ENCODE data around the gene PGAP2.
A peak's percentile ranks its signal among the peaks of the same experiment; 100 is the strongest.
"Not testable (repeated sequence)": the region's sequence is repeated elsewhere in the genome, so short reads cannot be mapped to it uniquely, and the experiment has no call there.

PGAP2 gene

DNA sequence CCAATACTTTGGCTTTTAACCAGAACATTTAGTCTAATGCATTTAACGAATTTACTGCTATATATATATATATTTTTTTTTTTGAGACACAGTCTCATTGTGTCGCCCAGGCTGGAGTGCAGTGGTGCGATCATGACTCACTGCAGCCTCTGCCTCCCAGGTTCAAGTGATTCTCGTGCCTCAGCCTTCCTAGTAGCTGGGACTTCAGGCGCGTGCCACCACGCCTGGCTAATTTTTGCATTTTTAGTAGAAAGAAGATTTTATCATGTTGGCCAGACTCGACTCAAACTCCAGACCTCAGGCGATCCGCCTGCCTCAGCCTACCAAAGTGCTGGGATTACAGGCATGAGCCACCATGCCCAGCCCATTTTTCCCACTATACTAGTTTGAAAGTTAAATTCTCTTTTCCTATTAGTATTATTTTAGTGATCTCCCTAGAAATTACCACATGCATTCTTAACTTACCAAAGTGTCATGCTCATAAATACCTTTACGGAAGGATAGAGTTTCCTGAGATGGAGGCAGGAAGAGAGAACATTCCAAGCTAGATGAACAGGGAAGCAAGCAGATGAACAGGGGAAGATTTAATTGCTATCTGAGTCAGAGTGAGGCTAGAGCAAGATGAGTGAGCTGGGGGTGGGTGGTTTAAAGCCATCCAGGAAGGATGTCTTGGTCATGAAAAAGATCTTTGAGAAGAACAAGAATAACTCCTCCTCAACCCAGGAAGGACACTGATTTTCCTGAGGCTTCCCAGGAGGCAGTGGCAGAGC lies 4.4 kb upstream of the PGAP2 start:
- DNase-seq (ENCODE audit: extremely low read depth in 1 of 2, low read depth in 1 of 2): no peak

DNA sequence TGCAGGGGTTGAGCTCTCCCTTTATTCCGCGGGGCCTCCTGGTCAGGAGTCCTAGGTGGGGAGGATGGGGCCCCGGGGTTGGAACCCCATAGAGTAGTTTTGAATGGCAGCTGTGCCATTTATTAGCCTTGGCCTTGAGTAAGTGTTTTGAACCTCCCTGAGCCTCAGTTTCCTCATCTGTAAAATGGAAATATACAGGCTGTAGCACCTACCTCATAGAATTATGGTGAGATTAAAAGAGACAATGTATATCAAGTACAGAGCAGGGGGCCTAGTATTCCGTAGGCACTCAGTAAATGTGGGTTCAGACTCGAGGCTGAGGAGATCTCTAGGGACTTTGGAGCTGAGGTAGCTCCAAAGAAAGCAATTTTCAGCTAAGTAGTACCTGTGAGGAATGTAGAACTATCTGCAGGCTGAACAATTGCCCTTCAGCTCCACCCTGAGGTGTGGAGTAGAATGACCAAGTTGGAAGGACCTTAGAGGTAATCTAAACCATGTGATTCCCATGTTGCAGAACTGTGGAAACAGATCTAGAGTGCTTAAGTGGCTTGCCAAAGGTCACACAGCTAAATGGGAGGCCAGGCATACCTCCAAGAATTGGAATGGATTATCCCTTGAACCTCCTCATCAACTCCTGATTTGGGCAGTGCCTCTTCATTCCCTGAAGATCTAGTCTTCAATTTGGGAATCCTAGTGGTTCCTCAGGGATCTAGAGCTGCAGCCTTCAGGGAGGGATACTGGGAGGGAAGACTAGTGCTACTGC lies 682 bp downstream of the PGAP2 start:
- DNase-seq (ENCODE audit: extremely low read depth in 1 of 2, low read depth in 1 of 2): no peak

GRCh38 chr11:3809624-3809928 lies 1.2 kb downstream of the PGAP2 start:
- no peak for DNase-seq (ENCODE audit: extremely low read depth in 1 of 2, low read depth in 1 of 2)

DNA sequence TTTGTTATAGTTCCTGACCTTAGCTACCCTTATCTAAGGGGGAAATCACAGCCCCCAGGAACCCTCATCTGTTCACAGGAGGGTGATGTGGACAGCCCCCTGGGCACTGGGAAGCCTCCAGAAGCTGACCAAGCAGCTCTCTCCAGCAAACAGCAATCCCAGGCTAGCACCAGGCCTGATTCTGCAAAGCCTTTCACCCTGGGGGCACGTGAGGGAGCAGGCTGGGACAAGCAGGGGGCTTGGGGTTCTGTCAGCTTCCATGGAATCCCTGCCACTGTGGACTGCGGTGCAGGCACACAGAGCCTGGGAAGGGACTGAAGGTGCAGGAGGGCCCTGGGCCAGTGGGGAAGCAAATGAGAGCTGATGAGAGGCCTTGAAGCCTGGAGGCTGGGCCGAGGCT lies 2.1 kb downstream of the PGAP2 start:
- no peak for DNase-seq (ENCODE audit: extremely low read depth in 1 of 2, low read depth in 1 of 2)

GRCh38 chr11:3810951-3811350 lies 2.6 kb downstream of the PGAP2 start:
- DNase-seq (ENCODE audit: extremely low read depth in 1 of 2, low read depth in 1 of 2): no peak

GRCh38 chr11:3814832-3815231 lies 6.5 kb downstream of the PGAP2 start:
- not testable (repeated sequence) for DNase-seq (ENCODE audit: extremely low read depth in 1 of 2, low read depth in 1 of 2)

GRCh38 chr11:3815845-3816244 lies 7.5 kb downstream of the PGAP2 start:
- no peak for DNase-seq (ENCODE audit: extremely low read depth in 1 of 2, low read depth in 1 of 2)

GRCh38 chr11:3816673-3817072 lies 8.3 kb downstream of the PGAP2 start:
- no peak for DNase-seq (ENCODE audit: extremely low read depth in 1 of 2, low read depth in 1 of 2)

DNA sequence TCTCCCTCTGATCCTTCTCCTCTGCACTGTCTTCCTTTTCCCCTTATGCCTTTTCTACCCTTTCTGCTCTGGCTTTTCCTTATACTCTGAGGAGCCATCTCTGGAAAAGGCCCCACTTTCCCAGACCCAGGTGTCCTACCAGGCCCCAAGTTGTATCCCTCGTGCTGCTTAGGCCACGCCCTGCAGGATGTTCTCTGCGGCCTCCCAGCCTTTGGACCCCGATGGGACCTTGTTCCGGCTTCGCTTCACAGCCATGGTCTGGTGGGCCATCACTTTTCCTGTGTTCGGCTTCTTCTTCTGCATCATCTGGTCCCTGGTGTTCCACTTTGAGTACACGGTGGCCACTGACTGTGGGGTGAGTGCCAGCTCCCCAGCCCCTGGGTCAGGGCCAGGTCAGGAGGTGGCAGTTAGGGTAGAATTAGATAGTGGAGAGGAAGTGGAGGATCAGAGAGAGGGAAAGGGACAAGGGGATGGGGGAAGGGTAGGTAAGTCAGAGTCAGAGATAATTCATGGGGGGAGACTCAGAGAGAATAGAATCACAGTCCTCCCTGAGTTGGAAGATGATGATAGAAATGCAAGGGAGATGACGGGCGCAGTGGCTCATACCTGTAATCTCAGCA lies 8.9 kb downstream of the PGAP2 start:
- DNase-seq (ENCODE audit: extremely low read depth in 1 of 2, low read depth in 1 of 2): no peak

GRCh38 chr11:3820971-3821370 lies 12.6 kb downstream of the PGAP2 start:
- no peak for DNase-seq (ENCODE audit: extremely low read depth in 1 of 2, low read depth in 1 of 2)

GRCh38 chr11:3822312-3822711 lies 14.0 kb downstream of the PGAP2 start:
- no peak for DNase-seq (ENCODE audit: extremely low read depth in 1 of 2, low read depth in 1 of 2)

DNA sequence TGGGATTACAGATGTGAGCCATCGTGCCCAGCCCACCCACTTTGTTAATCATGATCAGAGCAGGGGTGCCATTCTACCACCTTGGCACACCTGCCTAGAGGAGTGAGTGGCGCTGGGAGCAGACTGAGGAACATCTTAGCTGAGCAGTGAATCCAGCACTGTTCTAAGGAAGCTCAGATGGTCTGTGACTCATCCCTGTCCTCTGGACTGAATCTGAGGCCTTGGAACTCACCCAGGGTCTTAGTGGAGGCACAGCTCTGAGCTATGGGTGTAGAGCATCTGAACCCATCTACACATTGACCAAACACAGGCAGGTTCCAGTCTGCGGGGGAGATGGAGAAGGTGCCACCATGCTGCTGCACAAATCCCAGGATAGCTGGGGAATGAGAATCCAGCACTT lies 14.9 kb downstream of the PGAP2 start:
- DNase-seq (ENCODE audit: extremely low read depth in 1 of 2, low read depth in 1 of 2): no peak

DNA sequence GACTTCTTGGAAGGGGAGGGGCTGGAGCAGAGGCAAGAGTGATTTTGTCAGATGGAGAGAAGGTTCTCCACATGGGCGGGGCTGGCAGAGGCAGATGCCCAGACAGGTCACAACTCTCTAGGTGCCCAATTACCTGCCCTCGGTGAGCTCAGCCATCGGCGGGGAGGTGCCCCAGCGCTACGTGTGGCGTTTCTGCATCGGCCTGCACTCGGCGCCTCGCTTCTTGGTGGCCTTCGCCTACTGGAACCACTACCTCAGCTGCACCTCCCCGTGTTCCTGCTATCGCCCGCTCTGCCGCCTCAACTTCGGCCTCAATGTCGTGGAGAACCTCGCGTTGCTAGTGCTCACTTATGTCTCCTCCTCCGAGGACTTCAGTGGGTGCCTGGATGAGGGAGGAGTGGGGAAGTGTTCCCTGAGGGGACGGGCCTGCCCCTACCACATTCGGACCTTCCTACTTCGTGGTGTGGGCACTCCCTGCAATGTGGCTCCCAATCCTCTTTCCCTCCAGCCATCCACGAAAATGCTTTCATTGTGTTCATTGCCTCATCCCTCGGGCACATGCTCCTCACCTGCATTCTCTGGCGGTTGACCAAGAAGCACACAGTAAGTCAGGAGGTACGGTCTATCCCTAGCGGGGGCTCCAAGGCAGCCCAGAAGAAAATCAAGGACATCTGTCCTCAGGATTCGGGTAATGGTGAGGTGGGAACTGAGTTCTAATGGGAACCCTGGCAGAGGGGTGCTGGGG lies 15.6 kb downstream of the PGAP2 start:
- no peak for DNase-seq (ENCODE audit: extremely low read depth in 1 of 2, low read depth in 1 of 2)

DNA sequence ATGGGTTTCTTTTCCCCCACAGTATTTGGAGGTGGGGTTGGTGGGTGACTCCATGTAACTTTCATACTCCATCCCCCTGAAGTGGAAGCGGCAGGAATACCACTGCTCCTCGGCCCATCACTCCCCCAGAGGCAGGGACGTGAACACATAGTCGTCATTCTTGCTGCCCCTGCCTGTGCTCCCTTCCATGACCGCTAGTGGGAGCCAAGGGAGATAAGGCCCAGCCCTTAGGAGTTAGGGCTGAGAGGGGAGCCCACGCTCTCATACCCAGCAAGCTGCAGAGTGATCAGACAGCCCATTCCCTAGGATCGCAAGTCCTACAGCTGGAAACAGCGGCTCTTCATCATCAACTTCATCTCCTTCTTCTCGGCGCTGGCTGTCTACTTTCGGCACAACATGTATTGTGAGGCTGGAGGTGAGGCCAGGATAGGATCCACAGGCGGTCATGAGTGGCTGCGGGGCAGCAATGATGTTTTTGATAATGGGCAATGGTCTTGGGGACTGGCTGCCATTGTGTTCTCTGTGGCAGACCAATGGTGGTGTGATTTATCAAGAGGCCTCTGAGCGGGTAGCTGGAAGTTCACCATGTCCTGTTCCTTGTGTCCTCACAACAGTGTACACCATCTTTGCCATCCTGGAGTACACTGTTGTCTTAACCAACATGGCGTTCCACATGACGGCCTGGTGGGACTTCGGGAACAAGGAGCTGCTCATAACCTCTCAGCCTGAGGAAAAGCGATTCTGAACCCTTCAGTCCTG lies 16.5 kb downstream of the PGAP2 start:
- DNase-seq (ENCODE audit: extremely low read depth in 1 of 2, low read depth in 1 of 2): peak in 1 of 2 donors; percentile 76

DNA sequence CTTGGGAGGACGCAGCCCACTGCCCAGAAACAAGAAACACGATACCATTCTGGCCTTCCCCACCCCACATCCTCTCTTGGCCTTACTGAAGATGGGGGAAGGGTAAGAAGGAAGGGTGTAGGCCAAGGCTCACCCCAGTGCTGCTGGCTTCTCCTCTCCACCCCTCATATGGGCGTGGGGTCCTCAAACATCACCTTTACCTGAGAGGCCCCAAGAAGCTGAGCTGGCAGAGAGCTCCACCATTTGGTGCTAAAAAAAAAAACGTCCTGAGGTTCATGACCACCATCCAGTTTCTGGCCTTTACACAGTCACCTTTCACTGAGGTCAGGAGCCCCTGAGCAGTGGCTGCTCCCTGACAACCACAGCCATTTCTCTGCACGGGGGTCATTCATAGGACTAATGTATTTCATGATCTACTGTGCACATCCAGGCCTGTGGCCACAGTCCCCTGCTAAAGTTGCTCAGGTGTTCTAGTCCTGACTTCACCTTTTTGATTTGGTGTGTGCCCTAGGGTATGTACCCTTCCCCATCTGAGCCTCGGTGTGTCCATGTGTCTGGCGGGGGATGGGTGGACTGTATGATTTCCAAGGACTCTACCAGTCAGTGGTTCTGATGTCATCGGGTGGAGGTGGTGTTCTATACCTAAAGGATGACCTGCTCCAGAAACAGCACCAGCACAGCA lies 17.3 kb downstream of the PGAP2 start:
- DNase-seq (ENCODE audit: extremely low read depth in 1 of 2, low read depth in 1 of 2): no peak

GRCh38 chr11:3826721-3827120 lies 18.4 kb downstream of the PGAP2 start:
- no peak for DNase-seq (ENCODE audit: extremely low read depth in 1 of 2, low read depth in 1 of 2)

DNA sequence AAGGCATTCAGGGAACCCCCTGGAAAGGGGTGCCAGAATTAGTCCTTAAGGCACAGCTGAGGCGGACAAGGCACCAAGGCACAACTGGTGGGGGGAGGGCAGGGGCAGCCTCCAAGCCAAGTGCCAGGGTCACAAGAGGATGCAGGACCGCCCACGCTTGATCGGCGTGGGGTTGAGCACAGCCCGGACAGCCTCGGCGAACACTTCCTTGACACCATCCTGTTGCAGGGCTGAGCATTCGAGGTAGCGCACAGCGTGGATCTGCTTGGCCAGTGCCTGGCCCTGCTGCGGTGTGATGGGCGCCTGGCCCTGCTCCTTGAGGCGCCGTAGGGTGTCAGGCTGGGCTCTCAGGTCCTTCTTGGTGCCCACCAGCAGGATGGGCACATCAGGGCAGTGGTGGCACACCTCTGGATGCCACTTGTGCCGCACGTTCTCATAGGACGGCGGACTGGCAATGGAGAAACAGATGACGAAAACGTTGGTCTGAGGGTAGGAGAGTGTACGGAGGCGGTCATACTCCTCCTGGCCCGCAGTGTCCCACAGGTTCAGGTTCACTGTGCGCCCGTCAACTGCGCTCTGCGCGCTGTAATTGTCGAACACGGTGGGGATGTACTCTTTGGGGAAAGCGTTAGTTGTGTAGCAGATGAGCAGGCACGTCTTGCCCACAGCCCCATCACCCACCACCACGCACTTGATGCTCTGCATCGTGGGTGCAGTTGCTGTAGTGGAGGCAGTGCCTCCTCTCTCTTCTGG lies 19.2 kb downstream of the PGAP2 start:
- DNase-seq (ENCODE audit: extremely low read depth in 1 of 2, low read depth in 1 of 2): no peak

GRCh38 chr11:3830088-3830487 lies 21.7 kb downstream of the PGAP2 start:
- DNase-seq (ENCODE audit: extremely low read depth in 1 of 2, low read depth in 1 of 2): no peak

DNA sequence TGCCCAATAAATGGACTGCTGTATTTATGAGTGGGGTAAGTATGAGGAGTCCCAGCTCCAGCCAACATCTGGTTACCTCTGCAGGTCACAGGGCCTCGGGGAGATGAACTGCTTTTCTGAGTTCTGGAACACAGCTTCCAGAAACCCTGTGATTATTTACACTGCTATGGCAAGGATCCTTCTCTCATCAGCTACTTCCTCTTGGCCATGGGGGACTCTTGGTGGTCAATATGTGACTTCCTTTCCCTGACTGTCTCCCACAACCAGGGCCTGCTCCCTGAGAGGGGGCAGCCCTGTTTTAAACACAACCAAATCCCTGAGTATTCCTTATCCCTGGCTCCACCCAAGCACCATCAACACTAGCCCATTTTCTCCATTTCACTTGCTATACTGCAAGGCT lies 22.4 kb downstream of the PGAP2 start:
- DNase-seq (ENCODE audit: extremely low read depth in 1 of 2, low read depth in 1 of 2): no peak
